GM12875 (cell line): Measurements from ENCODE around the gene ZNRF1.
"Not testable (repeated sequence)": the region's sequence is repeated elsewhere in the genome, so short reads cannot be mapped to it uniquely, and the experiment has no call there.

ENCODE experiments used
- H3K4me3 ChIP-seq: one replicate; pipeline ENCODE4 v1.5.1; 2011; ENCODE audit warnings: low read depth, low read length, control low read depth
- CTCF ChIP-seq: IDR thresholded peaks from 2 replicates; pipeline ENCODE4 v1.5.1; 2011; ENCODE audit warnings: low read depth, mild to moderate bottlenecking, control low read depth, inconsistent platforms, low read length, moderate library complexity, borderline replicate concordance; ENCODE audit not compliant: insufficient read depth

ZNRF1 gene

DNA sequence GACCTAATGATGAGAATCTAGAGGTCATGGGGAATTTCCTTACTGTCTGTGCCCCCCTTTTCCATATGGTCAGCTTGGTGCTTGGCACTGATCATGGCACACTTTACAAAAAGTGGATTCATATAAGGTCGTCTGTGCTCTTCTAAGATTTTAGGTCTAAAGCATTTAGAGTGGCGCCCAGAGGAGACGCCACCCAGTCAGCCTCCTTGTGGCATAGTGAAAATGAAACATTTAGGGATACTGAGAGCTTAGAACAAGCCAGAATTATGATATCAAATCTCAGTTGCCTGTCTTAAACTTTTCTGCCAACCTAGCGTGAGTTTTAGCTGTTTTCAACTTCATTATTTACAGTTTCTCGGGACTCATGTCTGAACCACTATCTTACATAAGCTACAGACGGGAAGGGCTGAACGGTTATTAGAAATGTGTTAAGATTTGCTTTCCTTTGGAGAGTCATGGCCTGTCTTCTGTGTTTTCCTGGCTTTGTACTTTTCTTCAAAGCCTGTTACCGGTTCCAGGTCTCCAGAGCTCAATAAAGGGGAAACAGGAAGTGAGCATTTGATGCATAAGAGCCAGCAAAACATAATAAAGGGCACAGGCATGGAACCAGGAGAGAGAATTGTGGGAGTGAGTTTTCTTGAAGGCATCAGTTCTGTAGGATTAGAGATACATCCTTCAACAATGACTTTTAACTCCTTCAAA is 13.7 kb downstream of the ZNRF1 start:
- H3K4me3 ChIP-seq, result no peak overlapping the region
- TF ChIP-seq CTCF, result no peak

DNA sequence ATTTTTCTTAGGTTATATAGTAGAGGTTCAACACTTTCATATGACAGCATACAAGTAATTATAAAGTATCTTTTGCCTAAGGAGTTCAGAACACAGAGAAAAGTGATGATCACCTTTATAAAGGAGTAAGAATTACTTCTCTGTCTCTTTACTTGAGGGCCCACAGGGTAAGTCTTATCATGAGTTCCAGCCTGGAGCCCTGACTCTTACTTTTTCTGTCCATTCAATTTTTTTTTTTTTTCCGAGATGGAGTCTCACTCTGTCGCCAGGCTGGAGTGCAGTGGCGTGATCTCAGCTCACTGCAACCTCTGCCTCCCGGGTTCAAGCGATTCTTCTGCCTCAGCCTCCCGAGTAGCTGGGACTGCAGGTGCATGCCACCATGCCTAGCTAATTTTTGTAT is 14.3 kb downstream of the ZNRF1 start:
- H3K4me3 ChIP-seq, result not testable (repeated sequence)

DNA sequence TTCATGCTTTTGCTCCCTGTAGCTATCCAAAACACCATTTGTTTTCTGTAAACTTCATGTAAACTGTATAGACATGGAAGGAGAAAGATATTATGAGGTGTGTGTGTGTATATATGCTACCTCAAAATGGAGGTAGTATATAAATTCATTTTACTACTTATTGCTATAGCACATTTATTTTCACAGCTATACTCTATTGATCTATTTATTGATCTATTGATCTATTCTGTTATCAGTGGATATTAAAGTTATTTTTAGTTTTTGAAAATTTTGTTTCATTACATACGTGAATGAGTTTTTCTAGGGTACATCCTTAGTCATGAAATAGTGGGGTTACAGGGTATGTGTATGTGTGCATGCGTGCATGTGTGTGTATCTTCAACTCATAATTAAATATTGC is 15.5 kb downstream of the ZNRF1 start:
- H3K4me3 ChIP-seq, result no peak overlapping the region

DNA sequence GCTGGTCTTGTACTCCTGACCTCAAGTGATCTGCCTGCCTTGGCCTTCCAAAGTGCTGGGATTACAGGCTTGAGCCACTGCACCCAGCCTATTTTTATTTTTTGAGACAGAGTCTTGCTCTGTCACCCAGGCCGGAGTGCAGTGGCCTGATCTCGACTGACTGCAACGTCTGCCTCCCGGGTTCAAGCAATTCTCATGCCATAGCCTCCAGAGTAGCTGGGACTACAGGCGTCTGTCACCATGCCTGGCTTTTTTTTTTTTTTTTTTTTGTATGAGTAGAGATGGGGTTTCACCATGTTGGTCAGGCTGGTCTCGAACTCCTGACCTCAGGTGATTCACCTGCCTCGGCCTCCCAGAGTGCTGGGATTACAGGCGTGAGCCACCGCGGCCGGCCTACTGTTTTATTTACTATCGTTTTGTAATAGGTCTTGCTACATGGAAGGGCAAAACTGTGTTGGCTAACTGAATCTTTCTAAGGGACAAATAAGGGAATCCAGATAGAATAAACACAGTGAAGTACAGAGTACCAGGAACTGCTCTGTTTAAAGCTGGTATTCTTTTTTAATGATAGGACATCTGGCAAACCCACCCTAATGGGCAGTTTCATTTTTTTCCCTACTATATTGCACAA is 17.7 kb downstream of the ZNRF1 start:
- H3K4me3 ChIP-seq, result not testable (repeated sequence)

More for the DNA sequence above, 15.5 kb downstream of the ZNRF1 start:
- no peak for TF ChIP-seq CTCF

DNA sequence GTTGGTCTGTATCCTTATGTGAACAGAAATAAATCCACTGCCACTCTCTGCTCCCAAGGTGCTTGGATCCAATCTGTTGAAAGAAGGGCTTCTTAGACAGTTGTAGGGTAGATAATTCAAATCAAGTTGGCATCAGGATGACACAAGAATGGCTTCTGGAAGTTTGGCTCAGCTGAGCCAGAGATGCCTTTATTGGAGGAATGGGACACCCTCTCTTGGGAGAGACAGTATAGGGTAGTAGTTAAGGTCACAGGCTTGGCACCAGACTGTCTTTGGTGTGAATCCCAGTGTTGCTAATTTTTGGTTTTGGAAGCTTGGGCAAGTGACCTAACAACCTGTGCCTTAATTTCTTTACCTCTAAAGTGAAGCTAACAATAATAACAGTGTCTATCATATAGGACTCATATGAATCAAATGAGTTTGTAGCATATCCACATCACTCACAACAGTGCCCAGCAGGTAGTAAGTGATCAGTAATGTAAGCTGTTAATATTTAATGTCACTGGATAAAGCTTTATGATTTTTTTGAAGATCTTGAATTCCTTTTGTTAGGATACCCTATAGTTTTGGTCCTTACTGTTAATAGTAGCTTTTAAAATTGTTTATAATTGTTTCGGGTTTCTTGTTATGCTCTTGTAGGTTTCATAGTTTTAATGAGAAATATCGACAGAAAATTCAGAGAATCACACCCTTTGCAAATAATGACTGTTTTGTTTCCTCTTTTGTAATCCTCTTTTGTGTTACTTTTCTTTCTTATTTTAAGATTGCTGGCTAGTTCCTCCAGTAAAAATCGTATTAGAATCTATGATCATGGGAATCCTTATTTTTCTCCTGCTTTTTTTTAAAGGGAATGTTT is 19.1 kb downstream of the ZNRF1 start:
- TF ChIP-seq CTCF, result no peak
- H3K4me3 ChIP-seq, result no peak overlapping the region

DNA sequence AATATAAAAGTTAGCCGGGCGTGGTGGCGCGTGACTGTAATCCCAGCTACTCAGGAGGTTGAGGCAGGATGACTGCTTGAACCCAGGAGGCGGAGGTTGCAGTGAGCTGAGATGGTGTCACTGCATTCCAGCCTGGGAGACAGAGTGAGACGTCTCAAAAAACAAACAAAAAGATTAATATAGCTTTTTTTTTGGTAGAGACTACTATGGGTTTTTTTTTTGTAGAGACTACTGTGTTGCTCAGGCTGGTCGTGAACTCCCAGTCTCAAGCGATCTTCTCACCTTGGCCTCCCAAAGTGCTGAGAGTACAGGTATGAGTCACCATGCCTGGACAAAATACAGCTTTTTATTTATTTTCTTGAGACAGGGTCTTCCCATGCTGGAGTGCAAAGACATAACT is 20.2 kb downstream of the ZNRF1 start:
- TF ChIP-seq CTCF, result no peak
- H3K4me3 ChIP-seq, result no peak overlapping the region

DNA sequence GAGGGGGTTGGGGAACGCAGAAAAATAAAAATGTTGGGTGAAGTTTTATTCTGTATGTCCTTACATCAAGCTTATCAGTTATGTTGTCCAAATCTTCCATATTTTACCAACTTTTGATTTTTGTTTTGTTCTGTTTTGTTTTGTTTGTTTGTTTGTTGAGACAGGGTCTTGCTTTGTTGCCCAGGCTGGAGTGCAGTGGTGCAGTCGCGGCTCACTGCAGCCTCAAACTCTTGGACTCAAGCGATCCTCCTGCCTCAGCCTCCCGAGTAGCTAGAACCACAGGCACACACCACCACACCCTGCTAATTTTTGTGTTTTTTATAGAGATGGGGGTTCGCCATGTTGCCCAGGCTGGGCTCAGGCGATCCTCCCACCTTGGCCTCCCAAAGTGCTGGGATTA is 20.8 kb downstream of the ZNRF1 start:
- no peak for TF ChIP-seq CTCF
- H3K4me3 ChIP-seq, result no peak overlapping the region

GRCh38 chr16:75021410-75021809 is 22.6 kb downstream of the ZNRF1 start:
- no peak for TF ChIP-seq CTCF
- no peak overlapping the region for H3K4me3 ChIP-seq
